ENCODE measurements around the gene GALNT8. TPM values are rescaled to one million over a fixed set of nuclear protein-coding genes. Genes with fewer than 3 reads are reported as not detected.

GALNT8 gene
- total and polyA plus RNA-seq, 2 experiments from 2014 or later = 3.8 to 7.7 TPM

- no peak for TF ChIP-seq ZNF462 (CRISPR knock-in tag; IDR thresholded peaks at IDR 0.05)
- no peak for TF ChIP-seq NANOG (IDR thresholded peaks at IDR 0.05; ENCODE audit: borderline replicate concordance)
- TF ChIP-seq JUNB (IDR thresholded peaks at IDR 0.05; ENCODE audit: unreplicated experiment) = no peak
- no peak for TF ChIP-seq CTCF (conservative IDR thresholded peaks at IDR 0.05; ENCODE audit: low read depth in 2 of 2)
These were observed 51.2 kb downstream of the GALNT8 start (continued) for GRCh38 chr12:4771172-4771959.

- TF ChIP-seq JUNB (IDR thresholded peaks at IDR 0.05; ENCODE audit: unreplicated experiment) (no peak), REST (IDR thresholded peaks at IDR 0.05; ENCODE audit: unreplicated experiment) (no peak), ETS1 (IDR thresholded peaks at IDR 0.05) (no peak), POLR2AphosphoS5 (IDR thresholded peaks at IDR 0.05; ENCODE audit: low read depth) (no peak), STAT1 (IDR thresholded peaks at IDR 0.05; ENCODE audit: unreplicated experiment) (no peak)
- Histone ChIP-seq H2AFZ (no peak overlapping the region), H3K36me3 (ENCODE audit: insufficient read depth) (no peaks in the 10 kb centered on the region), H3K4me1 (ENCODE audit: insufficient read depth) (no peaks in the 10 kb centered on the region), H3F3A (replicated peaks; ENCODE audit: low read depth) (no peaks in the 10 kb centered on the region), H3K27me3 (ENCODE audit: insufficient read depth) (no peaks in the 10 kb centered on the region), H3K27ac (ENCODE audit: low read depth) (no peak overlapping the region), H3K4me2 (no peak overlapping the region), H3K4me3 (no peak overlapping the region), H3K9me2 (ENCODE audit: insufficient read depth) (no peaks in the 10 kb centered on the region), H3K79me2 (replicated peaks; ENCODE audit: insufficient read depth) (no peaks in the 10 kb centered on the region), H4K20me1 (replicated peaks; ENCODE audit: insufficient read depth) (no peaks in the 10 kb centered on the region)
- no peaks in the 10 kb centered on the region for H3K4me1 Mint-ChIP-seq
- ATAC-seq (peak; percentile 44; the same call in 1 of the 3 replicates), DNase-seq (ENCODE audit: low spot score) (no peak)
- peaks cover 1% of the 10 kb centered on the region for H3K27me3 Mint-ChIP-seq (ENCODE audit: insufficient read depth, low read depth, poor library complexity)
- H3K27ac Mint-ChIP-seq = no peak overlapping the region
- no peaks in the 10 kb centered on the region for H3K9me3 Mint-ChIP-seq
- H3K36me3 Mint-ChIP-seq (ENCODE audit: low read depth) = 0 out of 3 replicates have a peak, but pooled peaks cover 3% of the 10 kb centered on the region
- no peak overlapping the region for H3K4me3 Mint-ChIP-seq
These were observed 51.9 kb downstream of the GALNT8 start for GRCh38 chr12:4771960-4772566.
